HepG2 (cell line): ENCODE results near the gene BPHL. TPM values are rescaled to one million over a fixed set of nuclear protein-coding genes. Genes with fewer than 3 reads are reported as not detected.

Experiments used
- CHD2 ChIP-seq: IDR thresholded peaks from 2 replicates; pipeline ENCODE4 v1.6.1; 2011; ENCODE audit warnings: low read depth, low read length, improper control_type of control experiment
- HMG20B ChIP-seq: conservative IDR thresholded peaks from 2 replicates; pipeline ENCODE4 v1.6.1; 2016; ENCODE audit warnings: missing genetic modification reagents, missing compliant biosample characterization
- KLF9 ChIP-seq: IDR thresholded peaks from 2 replicates; pipeline ENCODE4 v1.6.1; 2016; ENCODE audit warnings: low read depth
- NFE2L1 ChIP-seq: sonication (generic); formaldehyde crosslinking; IDR thresholded peaks from 2 replicates; pipeline ENCODE4 v1.4.0; 2020; ENCODE audit warnings: missing genetic modification reagents, mild to moderate bottlenecking, borderline replicate concordance
- NFIB ChIP-seq: sonication (generic); formaldehyde crosslinking; IDR thresholded peaks from 2 replicates; pipeline ENCODE4 v1.9.0; 2021; ENCODE audit warnings: missing genetic modification reagents, mild to moderate bottlenecking, borderline replicate concordance
- PHB2 ChIP-seq: fragments of 450-650 bp; IDR thresholded peaks from 2 replicates; pipeline ENCODE4 v1.6.1; 2018; ENCODE audit not compliant: partially characterized antibody
- PPARG ChIP-seq: conservative IDR thresholded peaks from 2 replicates; pipeline ENCODE4 v1.6.1; 2016; ENCODE audit warnings: missing biosample characterization, missing genetic modification reagents
- PRMT3 ChIP-seq: sonication (generic); formaldehyde crosslinking; IDR thresholded peaks from 2 replicates; pipeline ENCODE4 v1.8.1; 2022; ENCODE audit warnings: low read depth, mild to moderate bottlenecking, moderate library complexity, missing genetic modification reagents, borderline replicate concordance
- PRPF4 ChIP-seq: fragments of 200-400 bp; formaldehyde crosslinking; IDR thresholded peaks from 2 replicates; pipeline ENCODE4 v1.6.1; 2016; ENCODE audit warnings: low read length, low read depth; ENCODE audit not compliant: poor library complexity, severe bottlenecking
- RARA ChIP-seq: IDR thresholded peaks from 2 replicates; pipeline ENCODE4 v1.6.1; 2016; ENCODE audit warnings: missing genetic modification reagents, missing compliant biosample characterization
- SOX5 ChIP-seq: IDR thresholded peaks from 2 replicates; pipeline ENCODE4 v1.6.1; 2016; ENCODE audit warnings: borderline replicate concordance
- SUZ12 ChIP-seq: fragments of 150-350 bp; IDR thresholded peaks from 2 replicates; pipeline ENCODE4 v1.6.1; 2014; ENCODE audit warnings: low read depth, low read length
- ZNF616 ChIP-seq: sonication (generic); formaldehyde crosslinking; IDR thresholded peaks from 2 replicates; pipeline ENCODE4 v1.5.0; 2020; ENCODE audit warnings: low read depth, mild to moderate bottlenecking, missing genetic modification reagents
- ZNF883 ChIP-seq: sonication (generic); formaldehyde crosslinking; IDR thresholded peaks from 2 replicates; pipeline ENCODE4 v1.5.1; 2020; ENCODE audit warnings: mild to moderate bottlenecking, missing genetic modification reagents; ENCODE audit errors: not compliant biosample characterization
- polyA plus RNA-seq, 8 experiments: library from polyadenylated mRNA; depleted of rRNA in 3 of 8; stranded (reverse) in 7 of 8; unstranded in 1 of 8; fragments of >200 nt; fragmentation: Illumina TruSeq in 4 of 8; extraction: Trizol in 4 of 8; gene quantifications; 2 replicates each; pipeline versions ENCODE4 v1.2.1 to v1.2.3, GENCODE V29; 2011 to 2016; ENCODE audit warnings: low read depth in 4 of 8, missing spikeins in 1 of 8, mixed read lengths in 1 of 8; ENCODE audit not compliant: insufficient read depth in 1 of 8
- total RNA-seq, 5 experiments: library from RNA; depleted of rRNA; stranded (reverse); fragments of >200 nt; fragmentation: Illumina TruSeq; extraction: Trizol; gene quantifications; 2 replicates each; pipeline ENCODE4 v1.2.3, GENCODE V29; 2016; ENCODE audit warnings: low read depth in 1 of 5
- TF ChIP-seq, protein P1 (sequence below), 2 experiments: IDR thresholded peaks; 2 replicates each; pipeline ENCODE4 v1.6.1; 2011 to 2012; ENCODE audit warnings: low read length in 2 of 2, borderline replicate concordance in 1 of 2, low read depth in 1 of 2, mild to moderate bottlenecking in 1 of 2, moderate library complexity in 1 of 2
- TF ChIP-seq, protein P2 (sequence below): sonication (generic); formaldehyde crosslinking; IDR thresholded peaks from 2 replicates; pipeline ENCODE4 v1.8.1; 2022; ENCODE audit warnings: mild to moderate bottlenecking, missing genetic modification reagents
- TF ChIP-seq, protein P3 (sequence below): sonication (generic); formaldehyde crosslinking; IDR thresholded peaks from 2 replicates; pipeline ENCODE4 v1.4.0; 2020; ENCODE audit warnings: missing genetic modification reagents
- TF ChIP-seq, protein P4 (sequence below): sonication (generic); formaldehyde crosslinking; IDR thresholded peaks from 2 replicates; pipeline ENCODE4 v1.4.0; 2020; ENCODE audit warnings: missing genetic modification reagents
- TF ChIP-seq, protein P5 (sequence below): fragments of 450-650 bp; IDR thresholded peaks from 2 replicates; pipeline ENCODE4 v1.6.1; 2016

The BPHL gene
- total and polyA plus RNA-seq, 2 of the 13 experiments (the other 11 are each of a cell fraction or from before 2014, with no cell fraction given), result 37.8 to 39.5 TPM

DNA sequence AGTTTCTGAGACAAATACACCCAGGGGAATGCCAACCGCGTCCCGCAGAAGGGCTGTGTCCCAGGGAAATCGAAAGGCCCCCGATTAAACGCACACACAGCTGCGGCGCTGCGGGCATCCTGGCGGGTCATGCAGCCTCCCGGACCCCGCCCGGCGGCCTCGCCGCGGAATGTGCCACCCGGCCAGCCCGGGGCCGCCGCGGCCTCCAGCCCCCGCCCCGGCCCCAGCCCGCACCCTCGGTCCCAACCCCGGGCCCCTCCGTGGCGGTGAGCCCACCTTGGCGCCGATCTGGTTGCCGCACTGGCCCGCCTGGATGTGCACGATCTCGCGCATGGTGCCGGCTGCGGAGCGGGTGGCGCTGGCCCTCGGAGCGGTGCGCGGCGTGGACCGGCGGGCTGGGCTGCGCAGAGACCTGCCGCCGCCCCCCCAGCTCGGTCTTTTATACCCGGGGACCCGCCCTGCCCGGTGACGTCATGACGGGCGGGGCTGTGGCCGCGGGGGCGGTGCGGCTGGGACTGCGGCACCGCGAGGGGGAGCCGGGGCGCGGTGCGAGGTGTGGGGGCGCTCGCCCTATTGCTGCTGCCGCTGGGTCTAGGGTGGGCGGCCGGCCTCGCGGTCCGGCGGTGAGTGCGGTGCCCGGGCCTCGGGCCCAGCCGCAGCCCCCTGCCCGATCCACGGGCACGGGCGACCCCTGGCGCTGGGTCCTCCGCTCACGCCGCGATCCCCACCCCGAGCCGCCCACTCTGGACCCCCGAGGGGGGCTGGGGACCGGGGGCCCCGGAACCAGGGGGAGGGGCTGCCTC lies 38.8 kb downstream of the BPHL start, which contains the start of gene TUBB2A (continued):
- TF ChIP-seq, protein P1, sequence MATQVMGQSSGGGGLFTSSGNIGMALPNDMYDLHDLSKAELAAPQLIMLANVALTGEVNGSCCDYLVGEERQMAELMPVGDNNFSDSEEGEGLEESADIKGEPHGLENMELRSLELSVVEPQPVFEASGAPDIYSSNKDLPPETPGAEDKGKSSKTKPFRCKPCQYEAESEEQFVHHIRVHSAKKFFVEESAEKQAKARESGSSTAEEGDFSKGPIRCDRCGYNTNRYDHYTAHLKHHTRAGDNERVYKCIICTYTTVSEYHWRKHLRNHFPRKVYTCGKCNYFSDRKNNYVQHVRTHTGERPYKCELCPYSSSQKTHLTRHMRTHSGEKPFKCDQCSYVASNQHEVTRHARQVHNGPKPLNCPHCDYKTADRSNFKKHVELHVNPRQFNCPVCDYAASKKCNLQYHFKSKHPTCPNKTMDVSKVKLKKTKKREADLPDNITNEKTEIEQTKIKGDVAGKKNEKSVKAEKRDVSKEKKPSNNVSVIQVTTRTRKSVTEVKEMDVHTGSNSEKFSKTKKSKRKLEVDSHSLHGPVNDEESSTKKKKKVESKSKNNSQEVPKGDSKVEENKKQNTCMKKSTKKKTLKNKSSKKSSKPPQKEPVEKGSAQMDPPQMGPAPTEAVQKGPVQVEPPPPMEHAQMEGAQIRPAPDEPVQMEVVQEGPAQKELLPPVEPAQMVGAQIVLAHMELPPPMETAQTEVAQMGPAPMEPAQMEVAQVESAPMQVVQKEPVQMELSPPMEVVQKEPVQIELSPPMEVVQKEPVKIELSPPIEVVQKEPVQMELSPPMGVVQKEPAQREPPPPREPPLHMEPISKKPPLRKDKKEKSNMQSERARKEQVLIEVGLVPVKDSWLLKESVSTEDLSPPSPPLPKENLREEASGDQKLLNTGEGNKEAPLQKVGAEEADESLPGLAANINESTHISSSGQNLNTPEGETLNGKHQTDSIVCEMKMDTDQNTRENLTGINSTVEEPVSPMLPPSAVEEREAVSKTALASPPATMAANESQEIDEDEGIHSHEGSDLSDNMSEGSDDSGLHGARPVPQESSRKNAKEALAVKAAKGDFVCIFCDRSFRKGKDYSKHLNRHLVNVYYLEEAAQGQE (IDR thresholded peaks at IDR 0.05; ENCODE audit: borderline replicate concordance in 1 of 2, low read depth in 1 of 2, low read length in 2 of 2), result peak in 1 of 2 experiments; percentile 66; a peak in 1 of 4 replicates
- TF ChIP-seq, protein P2, sequence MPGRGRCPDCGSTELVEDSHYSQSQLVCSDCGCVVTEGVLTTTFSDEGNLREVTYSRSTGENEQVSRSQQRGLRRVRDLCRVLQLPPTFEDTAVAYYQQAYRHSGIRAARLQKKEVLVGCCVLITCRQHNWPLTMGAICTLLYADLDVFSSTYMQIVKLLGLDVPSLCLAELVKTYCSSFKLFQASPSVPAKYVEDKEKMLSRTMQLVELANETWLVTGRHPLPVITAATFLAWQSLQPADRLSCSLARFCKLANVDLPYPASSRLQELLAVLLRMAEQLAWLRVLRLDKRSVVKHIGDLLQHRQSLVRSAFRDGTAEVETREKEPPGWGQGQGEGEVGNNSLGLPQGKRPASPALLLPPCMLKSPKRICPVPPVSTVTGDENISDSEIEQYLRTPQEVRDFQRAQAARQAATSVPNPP, result 0 out of 2 replicates have a peak, but pooled peaks have one; percentile 52
- peak; percentile 68; the same call in 1 of the 2 replicates for TF ChIP-seq PPARG (CRISPR knock-in tag)
- TF ChIP-seq SOX5 (CRISPR knock-in tag), result peak; percentile 14; the same call in 1 of the 2 replicates
- no peak for TF ChIP-seq PRPF4
- TF ChIP-seq PRMT3 (CRISPR knock-in tag), result peak; percentile 44; the same call in 1 of the 2 replicates
- TF ChIP-seq, protein P3, sequence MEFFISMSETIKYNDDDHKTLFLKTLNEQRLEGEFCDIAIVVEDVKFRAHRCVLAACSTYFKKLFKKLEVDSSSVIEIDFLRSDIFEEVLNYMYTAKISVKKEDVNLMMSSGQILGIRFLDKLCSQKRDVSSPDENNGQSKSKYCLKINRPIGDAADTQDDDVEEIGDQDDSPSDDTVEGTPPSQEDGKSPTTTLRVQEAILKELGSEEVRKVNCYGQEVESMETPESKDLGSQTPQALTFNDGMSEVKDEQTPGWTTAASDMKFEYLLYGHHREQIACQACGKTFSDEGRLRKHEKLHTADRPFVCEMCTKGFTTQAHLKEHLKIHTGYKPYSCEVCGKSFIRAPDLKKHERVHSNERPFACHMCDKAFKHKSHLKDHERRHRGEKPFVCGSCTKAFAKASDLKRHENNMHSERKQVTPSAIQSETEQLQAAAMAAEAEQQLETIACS (CRISPR knock-in tag), result 0 out of 2 replicates have a peak, but pooled peaks have one; percentile 25
- no peak for TF ChIP-seq PHB2
- TF ChIP-seq CHD2, result no peak
- TF ChIP-seq RARA, result peak; percentile 58
- no peak for TF ChIP-seq NFIB (CRISPR knock-in tag)
- TF ChIP-seq ZNF616 (CRISPR knock-in tag), result peak; percentile 64; the same call in 1 of the 2 replicates
- TF ChIP-seq, protein P4, sequence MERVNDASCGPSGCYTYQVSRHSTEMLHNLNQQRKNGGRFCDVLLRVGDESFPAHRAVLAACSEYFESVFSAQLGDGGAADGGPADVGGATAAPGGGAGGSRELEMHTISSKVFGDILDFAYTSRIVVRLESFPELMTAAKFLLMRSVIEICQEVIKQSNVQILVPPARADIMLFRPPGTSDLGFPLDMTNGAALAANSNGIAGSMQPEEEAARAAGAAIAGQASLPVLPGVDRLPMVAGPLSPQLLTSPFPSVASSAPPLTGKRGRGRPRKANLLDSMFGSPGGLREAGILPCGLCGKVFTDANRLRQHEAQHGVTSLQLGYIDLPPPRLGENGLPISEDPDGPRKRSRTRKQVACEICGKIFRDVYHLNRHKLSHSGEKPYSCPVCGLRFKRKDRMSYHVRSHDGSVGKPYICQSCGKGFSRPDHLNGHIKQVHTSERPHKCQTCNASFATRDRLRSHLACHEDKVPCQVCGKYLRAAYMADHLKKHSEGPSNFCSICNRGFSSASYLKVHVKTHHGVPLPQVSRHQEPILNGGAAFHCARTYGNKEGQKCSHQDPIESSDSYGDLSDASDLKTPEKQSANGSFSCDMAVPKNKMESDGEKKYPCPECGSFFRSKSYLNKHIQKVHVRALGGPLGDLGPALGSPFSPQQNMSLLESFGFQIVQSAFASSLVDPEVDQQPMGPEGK (CRISPR knock-in tag), result peak; percentile 95
- no peak for TF ChIP-seq SUZ12
- TF ChIP-seq, protein P5, sequence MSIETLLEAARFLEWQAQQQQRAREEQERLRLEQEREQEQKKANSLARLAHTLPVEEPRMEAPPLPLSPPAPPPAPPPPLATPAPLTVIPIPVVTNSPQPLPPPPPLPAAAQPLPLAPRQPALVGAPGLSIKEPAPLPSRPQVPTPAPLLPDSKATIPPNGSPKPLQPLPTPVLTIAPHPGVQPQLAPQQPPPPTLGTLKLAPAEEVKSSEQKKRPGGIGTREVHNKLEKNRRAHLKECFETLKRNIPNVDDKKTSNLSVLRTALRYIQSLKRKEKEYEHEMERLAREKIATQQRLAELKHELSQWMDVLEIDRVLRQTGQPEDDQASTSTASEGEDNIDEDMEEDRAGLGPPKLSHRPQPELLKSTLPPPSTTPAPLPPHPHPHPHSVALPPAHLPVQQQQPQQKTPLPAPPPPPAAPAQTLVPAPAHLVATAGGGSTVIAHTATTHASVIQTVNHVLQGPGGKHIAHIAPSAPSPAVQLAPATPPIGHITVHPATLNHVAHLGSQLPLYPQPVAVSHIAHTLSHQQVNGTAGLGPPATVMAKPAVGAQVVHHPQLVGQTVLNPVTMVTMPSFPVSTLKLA, result no peak
- TF ChIP-seq NFE2L1 (CRISPR knock-in tag), result no peak
- no peak for TF ChIP-seq HMG20B
- TF ChIP-seq ZNF883 (CRISPR knock-in tag), result peak; percentile 72
- no peak for TF ChIP-seq KLF9 (CRISPR knock-in tag)
